Mononuclear cell (primary cell): ENCODE results near the gene CYSRT1. TPM values are rescaled to one million over a fixed set of nuclear protein-coding genes. Genes with fewer than 3 reads are reported as not detected.
A peak's percentile ranks its signal among the peaks of the same experiment; 100 is the strongest.

Source experiments
- H3K27me3 ChIP-seq: 2 replicates; pipeline ENCODE4 v1.6.0; 2011; ENCODE audit warnings: low read length, control low read depth; ENCODE audit not compliant: insufficient read depth
- H3K4me1 ChIP-seq: 2 replicates; pipeline ENCODE4 v1.5.1; 2011; ENCODE audit warnings: mild to moderate bottlenecking, low read length, control low read depth; ENCODE audit not compliant: insufficient read depth
- H3K4me3 ChIP-seq: 2 replicates; pipeline ENCODE4 v1.5.1; 2011; ENCODE audit warnings: mild to moderate bottlenecking, low read length, moderate library complexity
- H3K9me3 ChIP-seq: 2 replicates; pipeline ENCODE4 v1.5.1; 2011; ENCODE audit warnings: low read depth, mild to moderate bottlenecking, control low read depth, low read length
- total RNA-seq: library from RNA; depleted of rRNA; stranded (reverse); fragments of >200 nt; gene quantifications from one replicate; pipeline ENCODE4 v1.2.3, GENCODE V29; 2012

CYSRT1 gene
- total RNA-seq, 1 donor, result 0.21 TPM

DNA sequence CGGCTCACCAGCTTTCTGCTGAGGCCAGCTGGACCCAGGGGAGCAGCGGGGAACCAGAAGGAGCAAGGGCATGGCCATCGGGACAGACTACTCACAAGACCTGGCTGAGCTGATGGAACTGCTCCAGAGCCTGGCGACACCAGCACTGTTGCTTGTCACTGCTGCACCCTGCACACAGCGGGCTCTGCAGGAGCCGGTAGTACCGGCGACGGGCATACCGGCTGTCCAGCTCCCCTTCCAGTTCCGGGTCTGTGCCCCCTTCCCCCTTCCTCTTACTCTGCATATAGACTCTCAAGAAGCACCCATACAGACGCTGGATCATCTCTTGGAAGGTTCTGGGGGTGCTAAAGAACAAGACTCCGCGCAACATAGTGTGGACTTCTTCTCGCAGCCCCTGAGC lies 37.6 kb upstream of the CYSRT1 start:
- Histone ChIP-seq H3K4me1 (peaks cover 38% of the 10 kb centered on the region), H3K27me3 (no peaks in the 10 kb centered on the region), H3K9me3 (no peaks in the 10 kb centered on the region), H3K4me3 (peak overlapping the region; percentile 94)

DNA sequence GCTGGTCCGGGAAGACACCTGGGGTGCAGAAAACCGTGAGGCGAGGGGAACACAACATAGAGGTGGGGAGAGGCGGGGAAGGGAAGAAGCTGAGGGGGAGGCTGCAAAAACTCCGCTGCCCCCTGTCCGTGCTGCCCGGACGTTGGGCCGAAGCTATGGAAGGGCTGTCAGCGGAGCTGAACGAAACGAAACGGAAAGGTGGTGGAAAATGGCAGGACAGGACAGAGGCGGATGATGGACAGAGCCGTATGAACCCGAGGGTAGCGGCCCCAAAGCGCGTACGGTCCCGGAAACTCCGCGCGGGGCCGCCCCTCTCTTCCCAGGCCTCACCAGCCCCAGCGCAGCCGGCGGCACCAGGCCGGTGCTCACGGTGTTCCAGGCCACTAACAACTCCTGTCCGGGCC lies 36.9 kb upstream of the CYSRT1 start:
- Histone ChIP-seq H3K4me1 (peaks cover 38% of the 10 kb centered on the region), H3K4me3 (peak overlapping the region; percentile 94)

DNA sequence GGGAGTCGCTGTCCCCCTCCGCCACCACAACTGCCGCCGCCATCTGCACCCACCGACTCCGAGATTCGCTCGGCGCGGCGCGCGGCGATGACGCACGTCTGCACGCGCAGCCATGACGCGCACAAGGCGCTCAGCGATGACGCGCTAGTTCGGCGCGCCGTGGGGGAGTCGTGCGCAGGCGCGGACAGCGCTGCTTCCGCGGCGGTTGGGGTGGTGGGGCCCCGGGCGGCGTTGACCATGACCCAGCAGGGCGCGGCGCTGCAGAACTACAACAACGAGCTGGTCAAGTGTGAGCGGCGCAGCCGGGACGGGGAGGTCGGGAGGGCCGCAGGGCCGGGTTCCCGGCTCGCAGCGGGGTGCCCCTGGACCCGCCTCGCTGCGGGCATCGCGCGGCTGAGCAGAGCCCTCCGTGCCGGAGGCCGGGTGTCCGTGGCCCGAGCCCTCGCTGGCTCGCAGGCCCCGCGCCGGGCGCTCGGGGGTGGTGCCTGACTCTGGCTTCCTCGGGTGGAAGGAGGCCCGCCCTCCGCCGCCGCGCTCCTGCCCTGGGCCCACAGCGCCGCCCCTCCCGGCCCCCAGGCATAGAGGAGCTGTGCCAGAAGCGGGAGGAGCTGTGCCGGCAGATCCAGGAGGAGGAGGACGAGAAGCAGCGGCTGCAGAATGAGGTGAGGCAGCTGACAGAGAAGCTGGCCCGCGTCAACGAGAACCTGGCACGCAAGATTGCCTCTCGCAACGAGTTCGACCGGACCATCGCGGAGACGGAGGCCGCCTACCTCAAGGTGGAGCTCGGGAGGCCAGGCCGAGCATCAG lies 36.3 kb upstream of the CYSRT1 start, which contains the start of the genes ANAPC2 and SSNA1:
TSS of gene ANAPC2 (minus strand) at position 71 of the 807 bp plus-strand sequence. CDS start at position 43, 28 bp downstream.
TSS of gene SSNA1 (plus strand) at position 187 of the 807 bp plus-strand sequence. CDS start at position 238, 51 bp downstream.
- Histone ChIP-seq H3K4me3 (peak within 1 kb of the TSS; percentile 94), H3K9me3 (no peaks in the 10 kb centered on the region), H3K4me1 (peaks cover 38% of the 10 kb centered on the region), H3K27me3 (no peaks in the 10 kb centered on the region)

More for the DNA sequence above, 36.9 kb upstream of the CYSRT1 start:
- Histone ChIP-seq H3K27me3 (no peaks in the 10 kb centered on the region), H3K9me3 (no peaks in the 10 kb centered on the region)

DNA sequence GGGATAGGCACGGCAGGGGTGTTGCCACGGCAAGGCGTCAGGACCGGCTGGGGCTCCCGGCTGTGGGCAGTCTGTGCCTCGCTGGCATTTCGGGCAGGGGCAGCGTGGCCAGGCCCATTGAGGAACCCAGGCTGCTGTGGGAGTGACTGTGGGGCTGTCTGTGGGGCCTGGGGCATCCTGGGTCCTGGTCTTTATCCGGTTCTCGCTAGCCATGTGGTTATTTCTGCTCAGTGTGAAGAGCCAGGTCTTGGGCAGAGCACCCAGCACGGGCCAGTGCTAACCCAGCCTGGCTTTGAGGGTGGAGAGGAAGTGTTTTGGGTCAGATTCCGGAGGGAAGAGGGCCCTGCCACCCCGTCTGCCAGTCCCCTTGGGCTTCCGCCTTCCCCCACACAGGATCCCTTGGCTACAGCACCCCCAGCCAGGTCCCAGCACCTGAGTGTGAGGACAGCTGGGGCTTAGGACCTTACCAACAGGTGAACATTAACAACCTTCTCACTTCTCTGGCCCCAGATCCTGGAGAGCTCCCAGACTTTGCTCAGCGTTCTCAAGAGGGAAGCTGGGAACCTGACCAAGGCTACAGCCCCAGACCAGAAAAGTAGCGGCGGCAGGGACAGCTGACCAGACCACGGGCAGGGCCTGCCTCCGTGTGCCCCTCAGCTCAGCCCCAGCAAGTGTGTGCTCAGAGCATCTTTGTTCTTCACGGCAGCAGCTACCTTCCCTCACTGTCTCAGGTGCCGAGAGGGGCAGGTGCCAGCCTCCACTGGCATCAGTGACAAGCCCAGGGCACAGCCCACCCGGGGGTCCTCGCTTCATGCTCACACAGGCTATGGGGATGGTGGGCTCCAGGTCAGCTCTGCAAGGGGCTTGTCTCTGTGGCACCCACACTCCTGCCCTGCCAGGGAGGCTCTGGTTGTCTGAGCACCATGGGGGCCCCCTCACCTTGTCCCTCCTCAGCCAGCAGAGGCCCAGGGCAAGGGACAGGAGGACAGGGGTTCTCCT lies 35.4 kb upstream of the CYSRT1 start:
- Histone ChIP-seq H3K9me3 (no peaks in the 10 kb centered on the region), H3K27me3 (no peaks in the 10 kb centered on the region), H3K4me3 (peak overlapping the region; percentile 94), H3K4me1 (peaks cover 38% of the 10 kb centered on the region)

DNA sequence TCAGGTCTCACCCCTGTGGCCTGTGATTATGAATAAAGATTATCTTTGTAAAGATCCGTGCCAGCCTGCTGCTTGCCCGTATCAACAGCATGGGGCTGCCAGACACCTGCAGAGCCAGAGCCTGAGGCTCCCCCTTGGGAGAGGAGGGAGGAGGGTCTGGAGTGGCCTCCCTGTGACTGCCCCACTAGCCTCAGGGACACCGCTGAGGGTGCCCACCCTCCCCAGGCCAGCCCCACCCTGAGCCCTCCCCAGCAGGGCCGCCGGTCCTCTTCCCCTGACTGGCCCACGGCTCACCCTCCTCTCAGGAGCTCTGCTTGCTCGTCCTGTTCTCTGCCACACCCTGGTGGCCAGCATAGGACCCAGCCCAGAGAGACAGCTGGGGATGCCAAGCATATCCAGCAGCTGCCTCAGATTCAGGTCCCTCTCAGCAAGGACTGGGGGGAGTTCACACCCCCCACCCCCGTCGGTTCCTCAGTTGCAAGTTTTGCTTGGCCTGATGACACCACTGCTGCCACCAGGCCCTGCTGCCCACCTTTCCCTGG lies 34.6 kb upstream of the CYSRT1 start:
- H3K9me3 ChIP-seq, result no peaks in the 10 kb centered on the region
- no peak overlapping the region for H3K4me3 ChIP-seq
- H3K27me3 ChIP-seq, result no peaks in the 10 kb centered on the region
- peaks cover 38% of the 10 kb centered on the region for H3K4me1 ChIP-seq

DNA sequence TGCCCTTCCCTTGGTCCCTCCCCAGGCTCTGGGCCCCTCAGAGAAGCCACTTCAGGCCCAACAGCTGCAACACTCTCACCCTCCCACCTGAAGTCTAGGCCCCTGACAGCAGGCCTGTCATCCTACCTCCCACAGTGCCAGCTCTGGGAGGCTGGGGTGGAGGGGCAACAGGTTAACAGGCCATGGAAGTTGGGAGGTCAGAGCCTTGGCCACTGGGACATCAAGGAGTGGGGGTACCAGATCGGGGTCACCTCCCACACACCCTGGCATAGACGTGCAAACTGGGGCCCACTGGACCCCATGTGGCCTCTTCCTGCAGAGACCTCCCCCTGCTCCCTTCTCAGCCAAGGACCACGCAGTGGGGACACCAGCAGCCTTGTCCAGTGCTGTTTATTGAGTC lies 33.7 kb upstream of the CYSRT1 start:
- no peak overlapping the region for H3K4me3 ChIP-seq
- no peaks in the 10 kb centered on the region for H3K9me3 ChIP-seq

GRCh38 chr9:137191691-137192447 lies 33.1 kb upstream of the CYSRT1 start:
- peaks cover 26% of the 10 kb centered on the region for H3K4me1 ChIP-seq
- no peaks in the 10 kb centered on the region for H3K27me3 ChIP-seq
- H3K9me3 ChIP-seq, result no peaks in the 10 kb centered on the region
- no peak overlapping the region for H3K4me3 ChIP-seq

More for the DNA sequence above, 33.7 kb upstream of the CYSRT1 start:
- Histone ChIP-seq H3K4me1 (peaks cover 33% of the 10 kb centered on the region), H3K27me3 (no peaks in the 10 kb centered on the region)

- Histone ChIP-seq H3K4me3 (no peak overlapping the region), H3K9me3 (no peaks in the 10 kb centered on the region), H3K27me3 (no peaks in the 10 kb centered on the region), H3K4me1 (peaks cover 21% of the 10 kb centered on the region)
These were observed 32.6 kb upstream of the CYSRT1 start for GRCh38 chr9:137192448-137192780.

- no peak overlapping the region for H3K4me3 ChIP-seq
- H3K27me3 ChIP-seq, result no peaks in the 10 kb centered on the region
- no peaks in the 10 kb centered on the region for H3K9me3 ChIP-seq
- H3K4me1 ChIP-seq, result peaks cover 16% of the 10 kb centered on the region
These were observed 32.1 kb upstream of the CYSRT1 start for GRCh38 chr9:137192859-137193258.

GRCh38 chr9:137193771-137194170 lies 31.2 kb upstream of the CYSRT1 start:
- Histone ChIP-seq H3K4me3 (no peak overlapping the region), H3K9me3 (no peaks in the 10 kb centered on the region), H3K27me3 (no peaks in the 10 kb centered on the region), H3K4me1 (peaks cover 18% of the 10 kb centered on the region)

GRCh38 chr9:137194388-137194787 lies 30.6 kb upstream of the CYSRT1 start:
- no peak overlapping the region for H3K4me3 ChIP-seq
- peaks cover 19% of the 10 kb centered on the region for H3K4me1 ChIP-seq
- H3K27me3 ChIP-seq, result no peaks in the 10 kb centered on the region
- no peaks in the 10 kb centered on the region for H3K9me3 ChIP-seq

- no peaks in the 10 kb centered on the region for H3K9me3 ChIP-seq
- no peaks in the 10 kb centered on the region for H3K27me3 ChIP-seq
- no peak overlapping the region for H3K4me3 ChIP-seq
- peaks cover 17% of the 10 kb centered on the region for H3K4me1 ChIP-seq
These were observed 30.1 kb upstream of the CYSRT1 start for GRCh38 chr9:137194909-137195308.

GRCh38 chr9:137195525-137196220 lies 29.3 kb upstream of the CYSRT1 start:
- Histone ChIP-seq H3K9me3 (no peaks in the 10 kb centered on the region), H3K4me1 (peaks cover 13% of the 10 kb centered on the region), H3K27me3 (no peaks in the 10 kb centered on the region), H3K4me3 (no peak overlapping the region)
